IPS-18a (cell line): Measurements from ENCODE around the gene CA5B.

ENCODE experiments used
- H3K27ac ChIP-seq: one replicate; pipeline ENCODE4 v1.5.1; 2013; ENCODE audit warnings: low read length
- H3K27me3 ChIP-seq: one replicate; pipeline ENCODE4 v1.6.1; 2013; ENCODE audit warnings: mild to moderate bottlenecking, low read length; ENCODE audit not compliant: control insufficient read depth, insufficient read depth
- H3K36me3 ChIP-seq: one replicate; pipeline ENCODE4 v1.6.1; 2013; ENCODE audit warnings: low read depth, low read length; ENCODE audit not compliant: control insufficient read depth
- H3K4me1 ChIP-seq: one replicate; pipeline ENCODE4 v1.6.1; 2013; ENCODE audit warnings: low read depth, low read length; ENCODE audit not compliant: control insufficient read depth
- H3K4me3 ChIP-seq: one replicate; pipeline ENCODE4 v1.5.1; 2013; ENCODE audit warnings: low read length
- H3K9ac ChIP-seq: one replicate; pipeline ENCODE4 v1.6.1; 2013; ENCODE audit warnings: mild to moderate bottlenecking, low read length, moderate library complexity
- H3K9me3 ChIP-seq: one replicate; pipeline ENCODE4 v1.6.1; 2013; ENCODE audit warnings: low read depth, low read length; ENCODE audit not compliant: control insufficient read depth

Gene CA5B

DNA sequence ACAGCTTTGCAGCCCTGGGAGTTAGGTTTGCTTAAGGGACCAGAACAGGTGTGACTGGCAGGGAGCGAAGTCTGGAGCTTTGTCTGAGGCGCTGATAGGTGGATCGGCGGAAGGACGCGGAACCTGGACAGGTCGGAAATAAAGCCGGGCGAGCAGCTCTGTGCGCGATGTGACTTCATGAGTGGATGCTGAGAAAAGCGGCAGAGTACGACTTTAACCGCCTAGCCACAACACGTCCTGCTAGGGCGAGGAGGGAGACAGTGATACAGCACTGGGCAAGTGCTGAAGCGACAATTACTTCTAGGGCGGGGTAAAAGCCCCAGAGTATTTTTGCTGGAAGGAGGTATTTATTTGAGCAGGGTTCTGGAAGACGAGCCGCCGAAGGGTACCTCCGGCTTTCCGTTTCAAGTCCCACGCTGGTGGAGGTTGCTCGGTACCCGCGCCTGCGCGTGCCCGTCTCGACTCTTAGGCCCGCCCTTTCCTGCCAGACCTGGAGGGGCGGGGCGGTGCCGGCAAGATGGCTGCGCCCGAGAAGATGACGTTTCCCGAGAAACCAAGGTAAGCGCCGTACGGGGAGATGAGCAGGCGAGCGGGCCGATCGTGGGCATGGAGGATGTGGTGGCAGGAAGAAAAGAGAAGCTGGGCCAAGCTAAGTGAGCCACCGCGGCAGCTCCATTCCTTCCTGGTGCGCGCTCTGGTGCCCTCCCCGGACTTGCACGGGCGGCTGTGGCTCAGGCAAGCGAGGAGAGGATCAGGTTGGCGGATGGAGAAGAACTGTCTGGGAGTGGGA, 52.1 kb downstream of the CA5B start, which contains the start of gene ZRSR2:
Gene ZRSR2, plus strand, starts transcription at position 506 of the 790 bp plus-strand sequence. Its CDS starts 12 bp downstream, at position 518.
- Histone ChIP-seq H3K9ac (peak within 1 kb of the TSS; percentile 65), H3K27me3 (no peaks in the 10 kb centered on the region), H3K36me3 (peaks cover 16% of the 10 kb centered on the region), H3K27ac (no peak within 1 kb of the TSS), H3K4me1 (no peaks in the 10 kb centered on the region), H3K4me3 (peak within 1 kb of the TSS; percentile 87), H3K9me3 (no peaks in the 10 kb centered on the region)

DNA sequence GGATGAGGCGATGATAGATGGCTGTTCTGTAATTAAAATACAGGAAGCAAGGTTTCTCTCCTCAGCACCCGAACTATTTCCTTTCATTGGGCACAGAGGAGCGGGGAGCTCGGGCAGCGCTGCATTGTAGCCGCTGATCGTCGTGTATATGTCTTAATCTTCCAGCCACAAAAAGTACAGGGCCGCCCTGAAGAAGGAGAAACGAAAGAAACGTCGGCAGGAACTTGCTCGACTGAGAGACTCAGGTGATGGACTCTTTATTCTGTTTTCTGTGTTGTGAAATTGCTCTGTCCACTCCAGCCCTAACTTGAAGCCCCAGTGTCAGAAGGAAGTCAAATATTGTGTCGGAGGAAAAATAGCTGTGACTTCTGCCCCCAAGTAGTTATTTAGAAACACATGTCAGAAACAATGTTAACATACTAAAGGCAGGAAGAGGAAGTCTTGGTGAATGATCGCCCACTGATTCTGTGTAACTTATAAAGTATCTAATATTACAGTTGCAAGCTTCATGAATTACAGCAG, 52.8 kb downstream of the CA5B start:
- Histone ChIP-seq H3K27me3 (no peaks in the 10 kb centered on the region), H3K36me3 (peaks cover 17% of the 10 kb centered on the region), H3K9ac (peak overlapping the region; percentile 65), H3K4me3 (peak overlapping the region; percentile 87), H3K4me1 (no peaks in the 10 kb centered on the region), H3K27ac (no peak overlapping the region), H3K9me3 (no peaks in the 10 kb centered on the region)

DNA sequence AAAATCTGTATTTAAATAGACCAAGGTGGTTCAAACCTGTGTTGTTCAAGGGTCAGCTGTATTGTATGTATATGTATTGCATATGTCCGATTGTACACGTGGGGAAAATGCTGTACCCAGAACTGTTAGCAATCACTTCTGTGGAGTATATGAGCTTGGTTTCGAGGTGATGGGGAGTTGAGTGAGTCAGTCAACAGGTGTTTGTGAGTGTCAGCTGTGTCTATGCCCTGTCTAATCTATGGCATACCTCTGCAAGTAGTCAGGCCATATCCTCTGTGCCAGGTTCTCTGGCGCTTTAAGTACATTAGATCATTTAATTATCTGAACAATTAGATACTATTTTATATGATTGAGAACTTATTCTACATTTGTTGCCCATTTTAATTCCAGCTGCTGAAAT, 59.6 kb downstream of the CA5B start:
- Histone ChIP-seq H3K4me1 (no peaks in the 10 kb centered on the region), H3K9ac (no peak overlapping the region), H3K36me3 (peaks cover 32% of the 10 kb centered on the region), H3K27me3 (no peaks in the 10 kb centered on the region), H3K9me3 (no peaks in the 10 kb centered on the region), H3K4me3 (no peak overlapping the region), H3K27ac (no peak overlapping the region)

DNA sequence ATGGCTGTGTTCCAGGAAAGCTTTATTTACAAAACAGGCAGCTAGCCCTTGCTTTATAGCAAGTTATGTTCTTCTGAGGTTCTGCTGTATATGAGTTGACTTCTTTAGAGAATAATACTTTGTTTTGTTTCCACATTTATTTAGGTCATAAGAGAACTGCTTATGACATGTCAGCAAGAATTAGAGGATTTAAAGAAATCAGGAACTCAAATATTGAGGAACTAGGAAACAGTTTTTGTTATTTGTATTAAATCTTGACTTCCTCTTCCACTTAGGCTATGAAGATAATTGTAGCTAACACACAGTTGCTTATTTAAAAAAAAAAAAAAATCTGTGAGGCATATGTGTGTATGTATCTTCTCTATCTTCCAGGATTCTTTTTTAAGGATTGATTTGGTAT, 66.5 kb downstream of the CA5B start:
- H3K27ac ChIP-seq = no peak overlapping the region
- no peaks in the 10 kb centered on the region for H3K4me1 ChIP-seq
- H3K27me3 ChIP-seq = no peaks in the 10 kb centered on the region
- H3K36me3 ChIP-seq = peaks cover 55% of the 10 kb centered on the region
- no peak overlapping the region for H3K4me3 ChIP-seq
- H3K9me3 ChIP-seq = no peaks in the 10 kb centered on the region
- no peak overlapping the region for H3K9ac ChIP-seq

DNA sequence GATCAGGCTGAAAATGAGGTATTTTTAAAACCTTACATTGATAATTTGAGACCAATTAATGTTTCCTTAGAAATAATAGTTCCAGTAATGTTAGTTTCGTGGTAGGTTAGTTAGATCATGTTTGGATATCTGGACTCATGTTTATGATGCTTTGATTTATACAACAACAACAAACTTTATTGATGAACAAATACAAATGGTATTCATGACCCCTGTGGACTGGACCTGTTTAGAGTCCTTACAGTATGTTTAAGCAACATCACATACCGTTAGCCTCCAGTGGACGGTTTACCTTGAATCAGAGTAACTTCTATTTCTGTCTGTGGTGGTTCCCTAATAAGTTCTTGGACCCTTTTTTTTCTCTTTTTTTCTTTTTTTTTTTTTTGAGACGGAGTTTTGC, 70.2 kb downstream of the CA5B start:
- Histone ChIP-seq H3K9me3 (no peaks in the 10 kb centered on the region), H3K36me3 (peaks cover 68% of the 10 kb centered on the region), H3K27me3 (no peaks in the 10 kb centered on the region), H3K4me3 (no peak overlapping the region), H3K9ac (no peak overlapping the region), H3K27ac (no peak overlapping the region), H3K4me1 (no peaks in the 10 kb centered on the region)

DNA sequence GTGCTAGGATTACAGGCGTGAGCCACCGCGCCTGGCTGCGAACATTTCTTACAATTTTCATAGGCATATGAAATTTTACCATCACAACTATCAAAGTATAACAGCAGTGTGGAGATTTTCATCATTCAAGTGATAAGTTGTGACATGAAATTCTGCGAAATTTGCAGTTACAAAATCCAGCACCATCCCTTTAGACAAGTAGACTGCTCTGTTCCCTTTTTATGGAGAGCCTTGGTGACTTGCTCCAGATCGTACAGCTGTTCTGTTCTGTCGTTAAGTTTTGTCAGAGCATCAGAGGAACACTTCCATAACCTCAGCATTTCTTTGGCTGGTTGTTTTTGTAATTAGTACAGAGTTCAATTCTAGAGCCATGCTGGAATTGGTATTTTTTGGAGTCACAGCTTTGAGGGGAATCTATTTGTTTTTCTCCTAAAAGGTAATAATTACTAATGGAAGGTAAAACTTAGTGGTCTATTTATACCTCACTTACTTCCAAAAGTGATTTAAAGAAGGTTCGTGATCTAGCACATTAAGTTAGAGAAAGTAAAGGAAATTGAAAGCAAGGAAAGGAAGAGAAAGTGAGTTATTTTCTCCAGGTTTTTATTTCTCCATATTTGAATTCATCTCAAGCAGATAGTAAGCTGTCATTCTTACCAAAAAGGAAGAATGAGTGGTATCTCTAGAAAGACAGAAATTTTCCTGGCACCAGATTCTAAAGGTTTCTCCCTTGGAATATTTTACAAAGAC, 74.3 kb downstream of the CA5B start:
- Histone ChIP-seq H3K4me1 (peaks cover 19% of the 10 kb centered on the region), H3K9ac (no peak overlapping the region), H3K4me3 (no peak overlapping the region), H3K36me3 (peaks cover 65% of the 10 kb centered on the region), H3K9me3 (no peaks in the 10 kb centered on the region), H3K27me3 (no peaks in the 10 kb centered on the region), H3K27ac (no peak overlapping the region)

DNA sequence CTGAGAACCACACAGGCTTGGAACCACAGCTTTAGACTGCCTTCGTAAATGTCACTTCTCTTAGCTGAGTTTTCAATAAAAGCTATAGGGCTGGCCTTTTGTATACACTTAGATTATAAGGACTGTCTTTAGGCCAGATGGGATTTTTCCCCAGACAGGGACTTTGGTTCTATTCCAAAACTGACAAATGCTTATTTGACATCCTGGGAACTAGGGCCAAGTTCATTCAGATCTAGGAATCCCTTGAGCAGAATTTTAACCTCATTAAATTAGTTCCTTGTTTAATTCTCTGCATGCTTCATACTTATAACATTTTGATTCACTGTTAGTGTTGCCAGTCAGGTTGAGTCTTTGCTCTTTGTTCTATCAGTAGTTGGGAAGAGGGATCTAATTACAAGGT, 75.3 kb downstream of the CA5B start:
- Histone ChIP-seq H3K27me3 (no peaks in the 10 kb centered on the region), H3K9me3 (no peaks in the 10 kb centered on the region), H3K4me1 (peaks cover 19% of the 10 kb centered on the region), H3K27ac (no peak overlapping the region), H3K4me3 (no peak overlapping the region), H3K9ac (no peak overlapping the region), H3K36me3 (peaks cover 71% of the 10 kb centered on the region)

DNA sequence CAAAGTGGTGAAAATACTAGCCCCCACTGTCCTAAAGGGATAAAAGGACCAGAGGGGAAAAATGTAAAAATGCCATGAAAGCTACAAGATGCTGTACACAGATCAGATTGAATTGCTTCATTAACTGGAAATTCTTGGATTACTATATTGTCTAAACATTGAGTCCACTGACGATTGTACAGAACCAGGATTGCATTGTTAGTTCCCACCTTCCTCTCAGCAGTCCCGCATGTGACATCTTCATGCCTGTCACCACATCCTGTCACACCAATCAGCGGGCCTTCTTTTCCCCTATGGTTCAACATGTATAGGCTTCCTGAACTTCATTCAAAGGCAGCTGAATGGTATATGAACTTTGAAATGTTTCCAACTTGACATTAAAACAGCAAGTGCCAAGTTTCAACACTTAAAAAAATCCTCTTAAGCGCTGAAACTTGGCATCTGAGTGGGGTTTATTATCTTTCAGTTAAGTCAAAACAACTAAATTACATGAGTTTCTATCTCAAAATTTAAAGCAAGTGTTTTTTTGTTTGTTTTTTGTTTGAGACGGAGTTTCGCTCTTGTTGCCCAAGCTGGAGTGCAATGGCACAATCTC, 76.8 kb downstream of the CA5B start:
- Histone ChIP-seq H3K9me3 (no peaks in the 10 kb centered on the region), H3K9ac (no peak overlapping the region), H3K4me3 (no peak overlapping the region), H3K36me3 (peaks cover 65% of the 10 kb centered on the region), H3K4me1 (peaks cover 19% of the 10 kb centered on the region), H3K27me3 (no peaks in the 10 kb centered on the region), H3K27ac (no peak overlapping the region)

DNA sequence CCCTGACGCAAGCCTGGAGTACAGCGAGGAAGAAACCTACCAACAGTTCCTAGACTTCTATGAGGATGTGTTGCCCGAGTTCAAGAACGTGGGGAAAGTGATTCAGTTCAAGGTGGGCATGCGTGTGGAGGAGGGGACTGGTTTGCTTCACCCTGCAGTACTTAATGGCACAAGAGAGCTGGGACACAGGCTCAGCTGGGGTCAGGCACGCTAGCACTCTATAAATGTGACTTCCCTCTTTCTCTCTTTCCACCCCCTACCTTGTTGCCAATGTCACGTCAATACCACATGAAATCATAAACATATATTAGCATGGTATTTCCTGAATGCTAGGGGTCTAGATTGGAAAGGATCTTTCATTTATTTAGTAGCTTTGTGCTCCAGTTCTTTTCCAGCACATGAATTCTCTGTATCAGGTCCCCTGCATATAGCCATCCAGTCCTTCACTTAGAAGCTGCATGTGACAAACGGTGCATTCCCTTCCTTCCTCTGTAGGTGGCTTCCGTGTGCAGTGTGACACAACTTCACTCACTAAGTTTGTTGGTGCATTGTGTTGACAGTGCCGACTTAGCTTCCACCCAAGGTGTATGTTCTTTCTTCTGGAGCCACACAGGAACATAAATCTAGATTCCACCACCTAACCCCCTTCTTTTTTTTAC, 77.8 kb downstream of the CA5B start:
- peak overlapping the region; percentile 31 for H3K4me3 ChIP-seq
- peak overlapping the region; percentile 69 for H3K9ac ChIP-seq
- H3K27ac ChIP-seq = peak overlapping the region; percentile 93
- peaks cover 19% of the 10 kb centered on the region for H3K4me1 ChIP-seq
- H3K36me3 ChIP-seq = peaks cover 67% of the 10 kb centered on the region
- no peaks in the 10 kb centered on the region for H3K27me3 ChIP-seq
- H3K9me3 ChIP-seq = no peaks in the 10 kb centered on the region

DNA sequence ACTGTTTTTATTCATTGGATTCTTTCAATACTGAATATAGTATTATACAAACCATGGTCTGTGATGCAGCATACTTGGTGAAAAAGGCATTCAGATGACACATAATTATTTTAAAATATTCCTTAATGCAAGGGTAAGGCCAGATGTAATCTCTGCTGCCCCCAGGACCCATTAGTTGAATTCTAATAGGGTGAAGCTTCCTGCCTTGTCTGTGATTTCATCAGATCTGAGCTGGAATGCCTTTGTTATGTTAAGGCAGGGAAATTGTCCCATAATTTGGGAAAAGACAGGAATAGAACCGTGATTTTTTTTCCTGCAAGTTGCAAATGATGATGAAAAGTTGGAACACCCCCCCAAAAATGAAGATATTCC, 78.4 kb downstream of the CA5B start:
- peak overlapping the region; percentile 69 for H3K9ac ChIP-seq
- peak overlapping the region; percentile 93 for H3K27ac ChIP-seq
- H3K36me3 ChIP-seq = peaks cover 68% of the 10 kb centered on the region
- H3K9me3 ChIP-seq = no peaks in the 10 kb centered on the region
- H3K4me1 ChIP-seq = peaks cover 19% of the 10 kb centered on the region
- peak overlapping the region; percentile 31 for H3K4me3 ChIP-seq
- H3K27me3 ChIP-seq = no peaks in the 10 kb centered on the region

DNA sequence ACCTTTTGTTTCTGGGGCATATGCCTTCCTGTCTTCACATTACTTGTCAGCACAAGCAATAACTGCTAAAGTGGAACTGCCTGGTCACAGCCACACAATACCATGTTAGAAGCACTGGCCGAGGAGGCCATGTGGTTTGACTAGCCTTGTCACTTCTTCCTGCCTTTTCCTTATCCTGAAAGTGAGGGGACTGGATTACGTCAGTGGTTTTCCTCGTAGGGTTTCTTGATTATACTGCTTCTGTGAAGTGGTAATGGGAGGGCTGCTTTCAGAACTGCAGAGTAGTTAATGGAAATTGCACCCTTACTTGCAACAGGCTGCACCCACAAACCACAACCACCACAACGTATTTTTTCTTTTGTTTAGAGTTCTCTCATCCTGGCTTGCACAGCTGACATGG, 78.8 kb downstream of the CA5B start:
- Histone ChIP-seq H3K4me3 (peak overlapping the region; percentile 31), H3K9me3 (no peaks in the 10 kb centered on the region), H3K9ac (peak overlapping the region; percentile 69), H3K27ac (peak overlapping the region; percentile 93), H3K36me3 (peaks cover 71% of the 10 kb centered on the region), H3K4me1 (peaks cover 19% of the 10 kb centered on the region), H3K27me3 (no peaks in the 10 kb centered on the region)
